Measurements from ENCODE around the gene LELP1. TPM values are rescaled to one million over a fixed set of nuclear protein-coding genes. Genes with fewer than 3 reads are reported as not detected.

LELP1 gene
- total and polyA plus RNA-seq, 2 of the 13 experiments (the other 11 are each of a cell fraction or from before 2014, with no cell fraction given), result not detected

- no TSS peak for BruUV-seq (replicated peaks)
- H3K9ac ChIP-seq (ENCODE audit: insufficient read depth, low read depth, low read length), result no peak overlapping the region
- no peaks in the 10 kb centered on the region for H3K79me2 ChIP-seq (ENCODE audit: insufficient read depth, low read length)
- in situ Hi-C loops (cut with HindIII; ENCODE audit: extremely low pct_ligation_motif_present, low pct_unique_long_range_greater_than_20kb), result loop anchor here (10.0 kb wide), 1 partner anchor 320 kb away; the partner anchor contains the start of gene SMCP
- H3K36me3 ChIP-seq (replicated peaks in 1 of 2; ENCODE audit: control insufficient read depth in 1 of 2, insufficient read depth in 2 of 2, low read length in 2 of 2), result no peaks in the 10 kb centered on the region
- no peak overlapping the region for H2AFZ ChIP-seq (ENCODE audit: low read length)
- H3K4me2 ChIP-seq (ENCODE audit: low read depth, low read length), result no peak overlapping the region
- no peaks in the 10 kb centered on the region for H3K4me1 ChIP-seq (ENCODE audit: insufficient read depth, low read length)
- FAIRE-seq (no peak), DNase-seq (ENCODE audit: low spot score) (no peak), ATAC-seq (no peak)
- H3K27ac ChIP-seq (ENCODE audit: extremely low read length, insufficient read depth, low read length), result no peak overlapping the region
- intact Hi-C loops (cut with micrococcal nuclease; ENCODE audit: unreplicated experiment), result no loop called here
- H3K4me3 ChIP-seq (replicated peaks in 1 of 3; ENCODE audit: insufficient read depth in 1 of 3, low read depth in 2 of 3, low read length in 3 of 3), result no peak overlapping the region
- H3K9me3 ChIP-seq (ENCODE audit: low read length), result no peaks in the 10 kb centered on the region
- 0% methylated on average over 4 of the region's 4 CpGs for WGBS (ENCODE audit: low lambda C conversion rate)
- no peaks in the 10 kb centered on the region for H4K20me1 ChIP-seq (ENCODE audit: insufficient read depth, low read length)
- no peak for TF ChIP-seq ZNF878 (CRISPR knock-in tag; IDR thresholded peaks at IDR 0.05)
- no peak for TF ChIP-seq SMYD3 (CRISPR knock-in tag; IDR thresholded peaks at IDR 0.05)
- no peak for TF ChIP-seq CREM (IDR thresholded peaks at IDR 0.05)
- TF ChIP-seq CREM (CRISPR knock-in tag; IDR thresholded peaks at IDR 0.05), result no peak
- ChIA-PET POLR2A (no interaction called here), CTCF (ENCODE audit: low intra/inter-chr PET ratio, low total read pairs) (no interaction called here)
- no peaks in the 10 kb centered on the region; a peak in 1 of 5 replicates for H3K27me3 ChIP-seq (ENCODE audit: control insufficient read depth in 1 of 2, insufficient read depth in 2 of 2, low read length in 2 of 2)
Observed at GRCh38 chr1:153195216-153195615, 8.0 kb upstream of the LELP1 start.

GRCh38 chr1:153202006-153202405 is 1.2 kb upstream of the LELP1 start:
- H3K27ac ChIP-seq (ENCODE audit: extremely low read length, insufficient read depth, low read length), result no peak overlapping the region
- H3K4me2 ChIP-seq (ENCODE audit: low read depth, low read length), result no peak overlapping the region
- H3K4me1 ChIP-seq (ENCODE audit: insufficient read depth, low read length), result no peaks in the 10 kb centered on the region
- no peaks in the 10 kb centered on the region for H4K20me1 ChIP-seq (ENCODE audit: insufficient read depth, low read length)
- ATAC-seq, result no peak
- TF ChIP-seq ZNF580 (CRISPR knock-in tag; IDR thresholded peaks at IDR 0.05; ENCODE audit: borderline replicate concordance, low read depth), result no peak
- TF ChIP-seq HNF1B (CRISPR knock-in tag; IDR thresholded peaks at IDR 0.05), result no peak
- TF ChIP-seq GLMP (CRISPR knock-in tag; IDR thresholded peaks at IDR 0.05; ENCODE audit: borderline replicate concordance), result no peak
- TF ChIP-seq RBM22 (optimal IDR thresholded peaks at IDR 0.05; ENCODE audit: low read length), result no peak
- TF ChIP-seq CAMTA2 (CRISPR knock-in tag; IDR thresholded peaks at IDR 0.05; ENCODE audit: borderline replicate concordance), result no peak
- TF ChIP-seq NR2F2 (IDR thresholded peaks at IDR 0.05; ENCODE audit: borderline replicate concordance, low read depth), result no peak
- TF ChIP-seq ATM (IDR thresholded peaks at IDR 0.05; ENCODE audit: borderline replicate concordance), result no peak
- H3K36me3 ChIP-seq (replicated peaks in 1 of 2; ENCODE audit: control insufficient read depth in 1 of 2, insufficient read depth in 2 of 2, low read length in 2 of 2), result no peaks in the 10 kb centered on the region
- no peak for FAIRE-seq
- 0% methylated on average over 4 of the region's 4 CpGs for WGBS (ENCODE audit: low lambda C conversion rate)
- in situ Hi-C loops (cut with HindIII; ENCODE audit: extremely low pct_ligation_motif_present, low pct_unique_long_range_greater_than_20kb) (no loop called here), intact Hi-C loops (cut with micrococcal nuclease; ENCODE audit: unreplicated experiment) (no loop called here)
- no peak overlapping the region for H2AFZ ChIP-seq (ENCODE audit: low read length)
- H3K9ac ChIP-seq (ENCODE audit: insufficient read depth, low read depth, low read length), result no peak overlapping the region
- ChIA-PET POLR2A (no interaction called here), CTCF (ENCODE audit: low intra/inter-chr PET ratio, low total read pairs) (no interaction called here)
- no TSS peak for BruUV-seq (replicated peaks)
- no peaks in the 10 kb centered on the region for H3K79me2 ChIP-seq (ENCODE audit: insufficient read depth, low read length)
- H3K4me3 ChIP-seq (replicated peaks in 1 of 3; ENCODE audit: insufficient read depth in 1 of 3, low read depth in 2 of 3, low read length in 3 of 3), result no peak overlapping the region
- H3K27me3 ChIP-seq (ENCODE audit: control insufficient read depth in 1 of 2, insufficient read depth in 2 of 2, low read length in 2 of 2), result peaks cover 0 to under 1% of the 10 kb centered on the region in 2 experiments; a peak in 1 of 5 replicates
- no peak for DNase-seq (ENCODE audit: low spot score)
- no peaks in the 10 kb centered on the region for H3K9me3 ChIP-seq (ENCODE audit: low read length)

Data from HepG2 (cell line).